Measurements from ENCODE around the gene CAPN5.

CAPN5 gene

DNA sequence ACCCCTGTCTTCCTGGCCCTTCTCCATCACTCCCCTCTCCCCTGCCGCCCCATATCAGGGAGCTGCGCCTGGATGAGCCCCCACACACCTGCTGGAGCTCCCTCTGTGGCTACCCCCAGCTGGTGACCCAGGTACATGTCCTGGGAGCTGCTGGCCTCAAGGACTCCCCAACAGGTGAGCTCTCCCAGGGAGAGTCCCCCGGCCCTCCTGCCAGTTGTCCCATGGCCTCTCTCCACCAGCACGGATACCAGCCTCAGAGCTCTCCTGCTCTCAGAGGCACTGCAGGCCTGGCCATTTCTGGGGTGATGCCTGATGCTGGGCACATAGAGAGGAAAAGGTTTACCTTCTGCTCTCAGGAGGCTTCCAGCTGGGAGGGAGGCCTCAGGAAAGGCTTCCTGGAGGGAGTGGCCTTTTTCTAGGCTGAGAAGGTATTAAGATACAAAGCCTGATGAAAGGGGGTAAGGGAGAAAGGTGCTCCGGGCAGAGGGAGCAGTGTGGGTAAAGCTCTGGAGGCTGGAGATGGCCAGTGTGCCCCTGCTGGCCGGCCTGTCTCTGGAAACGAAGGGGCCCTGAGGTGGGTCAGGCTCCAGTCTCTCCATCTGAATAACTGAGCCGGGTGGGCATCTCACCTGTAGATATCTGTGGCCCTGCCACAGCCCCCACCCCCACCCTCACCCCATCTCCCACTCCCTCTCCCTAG lies 55.3 kb downstream of the CAPN5 start:
- no peak for DNase-seq

DNA sequence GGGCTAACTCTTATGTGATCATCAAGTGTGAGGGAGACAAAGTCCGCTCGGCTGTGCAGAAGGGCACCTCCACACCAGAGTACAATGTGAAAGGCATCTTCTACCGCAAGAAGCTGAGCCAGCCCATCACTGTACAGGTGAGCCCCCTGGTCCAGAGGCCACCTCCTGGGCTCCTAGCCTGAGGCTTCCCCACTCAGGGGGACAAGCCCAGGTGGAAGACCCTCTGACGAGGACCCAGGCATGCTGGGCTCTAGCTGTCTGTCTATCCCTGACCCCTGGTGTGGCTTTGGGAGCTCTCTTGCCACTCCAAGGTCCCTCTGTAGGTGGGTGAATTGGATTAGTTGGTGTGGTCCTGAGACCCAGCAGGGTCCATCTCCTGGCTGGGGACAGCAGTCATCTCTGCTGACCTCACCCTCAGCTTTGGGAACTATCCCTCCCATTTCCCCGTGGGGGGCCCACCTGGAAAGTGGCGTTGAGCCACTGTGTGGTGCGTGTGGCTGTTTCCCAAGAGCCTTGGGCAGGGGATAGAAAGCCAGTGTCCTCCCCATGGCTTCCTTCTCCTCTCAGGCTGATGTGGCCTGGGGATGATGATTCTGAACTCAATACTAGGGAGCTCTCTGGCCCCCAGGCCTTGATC lies 55.9 kb downstream of the CAPN5 start:
- no peak for DNase-seq

DNA sequence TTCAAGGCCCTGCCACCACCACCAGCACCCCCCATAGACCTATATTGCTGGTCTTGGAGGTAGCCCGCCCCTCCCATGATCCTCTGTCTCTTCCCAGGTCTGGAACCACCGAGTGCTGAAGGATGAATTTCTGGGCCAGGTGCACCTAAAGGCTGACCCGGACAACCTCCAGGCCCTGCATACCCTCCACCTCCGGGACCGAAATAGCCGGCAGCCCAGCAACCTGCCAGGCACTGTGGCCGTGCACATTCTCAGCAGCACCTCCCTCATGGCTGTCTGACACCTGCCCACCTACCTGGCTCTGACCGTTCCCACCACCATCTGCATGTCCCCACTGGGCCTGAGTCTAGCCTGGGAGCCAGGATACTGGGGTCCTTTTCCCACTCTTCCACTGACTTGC lies 56.8 kb downstream of the CAPN5 start:
- no peak for DNase-seq

DNA sequence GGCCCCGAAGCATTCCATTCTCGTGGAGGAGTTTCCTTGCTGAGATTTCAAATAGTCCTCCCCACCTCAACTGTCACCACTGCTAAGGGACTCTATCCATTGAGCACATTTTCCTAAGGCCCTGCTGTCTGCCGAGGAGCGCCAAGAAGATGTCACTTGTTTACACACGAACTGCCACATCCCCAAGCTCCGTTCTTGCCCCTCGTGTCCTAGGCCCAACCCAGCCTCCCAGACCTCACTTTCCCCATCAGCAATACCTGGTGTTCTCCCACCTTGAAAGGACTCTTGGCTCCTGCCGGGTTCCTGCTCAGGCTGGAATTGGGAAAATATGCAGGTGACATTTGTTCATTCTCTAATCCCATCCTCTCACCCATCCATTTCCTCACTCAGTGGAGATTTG lies 57.3 kb downstream of the CAPN5 start:
- no peak for DNase-seq

DNA sequence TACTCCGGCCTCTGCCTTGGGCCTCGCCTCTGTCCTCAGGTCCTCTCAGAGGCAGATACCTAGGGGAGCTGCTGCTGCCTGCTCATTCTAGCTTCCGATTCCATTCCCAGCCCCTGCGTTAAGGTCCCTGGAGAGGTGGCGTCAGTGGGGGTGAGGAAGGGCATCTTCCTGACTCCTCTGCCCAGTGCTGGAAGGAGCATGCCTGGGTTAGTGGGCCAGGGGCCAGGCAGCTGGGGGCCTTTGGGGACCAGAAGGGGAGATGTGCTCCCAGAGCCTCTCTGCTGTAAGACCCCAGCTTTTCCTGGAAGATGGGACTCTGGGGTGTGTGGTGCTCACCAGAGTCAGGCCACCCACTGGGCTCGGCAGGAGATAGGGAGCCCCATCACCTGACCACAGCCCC lies 57.7 kb downstream of the CAPN5 start:
- no peak for DNase-seq

DNA sequence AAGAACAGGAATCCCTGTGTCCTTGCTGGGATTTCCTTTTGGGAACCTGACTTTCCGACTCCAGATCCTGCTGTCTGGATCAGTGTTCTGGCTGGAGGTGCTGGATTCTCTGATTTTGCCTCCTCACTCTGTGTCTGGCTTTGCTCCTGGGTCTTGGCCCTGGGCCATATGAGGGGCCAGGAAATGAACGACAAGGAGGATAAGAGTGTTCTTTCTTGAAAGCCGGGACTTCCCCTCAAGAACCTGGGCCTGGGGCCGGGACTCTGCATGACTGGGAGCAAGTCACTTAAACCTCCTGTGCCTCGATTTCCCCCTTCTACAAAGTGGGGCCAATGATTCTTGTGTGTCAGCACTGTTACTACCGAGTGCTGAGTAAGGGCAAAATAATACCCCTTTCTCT lies 58.4 kb downstream of the CAPN5 start:
- DNase-seq, result no peak

DNA sequence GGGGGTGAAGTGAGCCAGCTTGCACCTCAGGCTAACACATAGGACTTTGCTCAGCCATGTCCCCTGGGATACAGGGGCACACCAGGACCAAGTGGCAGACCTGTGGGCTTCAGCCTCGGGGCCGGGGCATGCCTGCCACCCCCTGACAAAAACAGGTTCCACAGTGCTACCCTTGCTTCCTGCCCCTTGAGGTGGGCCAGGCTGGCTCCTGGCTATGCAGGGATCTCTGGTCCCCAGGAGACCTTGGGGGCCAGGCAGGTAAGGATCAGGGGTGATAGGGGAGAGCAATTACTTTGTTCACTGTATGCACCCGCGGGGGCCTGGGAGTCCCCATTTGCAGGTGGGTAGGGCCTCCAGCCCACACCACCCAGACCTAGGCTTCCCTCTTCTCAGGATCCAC lies 58.9 kb downstream of the CAPN5 start:
- DNase-seq, result no peak

DNA sequence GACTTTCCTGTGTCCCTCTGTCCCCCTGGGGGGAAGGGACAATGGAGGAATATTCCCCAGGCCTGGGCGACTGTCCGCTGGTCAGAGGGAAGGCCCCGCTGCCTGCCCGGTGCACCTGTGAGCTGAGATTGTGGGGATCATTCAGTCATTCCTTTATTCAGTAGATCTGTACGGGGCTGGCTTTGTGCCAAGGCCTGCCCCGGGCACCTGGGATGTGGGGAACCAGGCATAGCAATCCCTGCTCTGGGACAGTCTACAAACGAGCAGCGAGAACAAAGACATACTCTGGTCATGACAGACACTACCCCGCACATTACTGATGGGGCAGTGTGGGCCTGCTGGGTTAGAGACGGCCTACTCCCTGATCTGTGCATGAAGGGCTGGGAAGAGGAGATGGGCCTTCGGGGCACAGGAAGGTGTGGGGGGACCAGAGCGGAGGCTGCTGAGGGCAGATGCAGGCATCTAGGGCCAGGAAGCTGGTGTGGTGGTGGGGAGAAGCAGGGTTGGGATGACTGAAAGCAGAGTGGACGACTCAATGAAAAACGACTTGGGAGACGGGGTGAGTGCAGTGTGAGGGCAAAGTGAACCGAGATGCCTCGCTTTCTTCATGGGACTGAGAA lies 59.5 kb downstream of the CAPN5 start:
- DNase-seq, result peak; percentile 37

DNA sequence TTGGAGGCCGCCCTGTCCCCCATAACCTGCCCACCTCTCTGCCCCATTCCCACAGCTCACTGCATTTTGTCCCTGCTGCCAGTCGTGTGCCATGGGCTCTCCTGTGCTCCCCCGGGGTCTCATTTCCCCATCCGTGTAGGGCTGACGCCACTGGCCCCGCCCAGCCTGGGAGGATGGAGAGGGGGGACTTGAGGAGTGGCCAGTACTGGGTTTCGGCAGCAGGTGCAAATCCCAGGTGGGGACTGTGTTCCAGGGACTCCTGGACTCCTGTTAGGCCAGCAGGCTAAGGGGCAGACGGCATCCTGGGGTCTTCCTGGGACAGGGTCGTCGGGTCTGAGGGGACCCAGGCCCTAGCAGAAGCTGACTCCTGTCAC lies 60.1 kb downstream of the CAPN5 start:
- no peak for DNase-seq

DNA sequence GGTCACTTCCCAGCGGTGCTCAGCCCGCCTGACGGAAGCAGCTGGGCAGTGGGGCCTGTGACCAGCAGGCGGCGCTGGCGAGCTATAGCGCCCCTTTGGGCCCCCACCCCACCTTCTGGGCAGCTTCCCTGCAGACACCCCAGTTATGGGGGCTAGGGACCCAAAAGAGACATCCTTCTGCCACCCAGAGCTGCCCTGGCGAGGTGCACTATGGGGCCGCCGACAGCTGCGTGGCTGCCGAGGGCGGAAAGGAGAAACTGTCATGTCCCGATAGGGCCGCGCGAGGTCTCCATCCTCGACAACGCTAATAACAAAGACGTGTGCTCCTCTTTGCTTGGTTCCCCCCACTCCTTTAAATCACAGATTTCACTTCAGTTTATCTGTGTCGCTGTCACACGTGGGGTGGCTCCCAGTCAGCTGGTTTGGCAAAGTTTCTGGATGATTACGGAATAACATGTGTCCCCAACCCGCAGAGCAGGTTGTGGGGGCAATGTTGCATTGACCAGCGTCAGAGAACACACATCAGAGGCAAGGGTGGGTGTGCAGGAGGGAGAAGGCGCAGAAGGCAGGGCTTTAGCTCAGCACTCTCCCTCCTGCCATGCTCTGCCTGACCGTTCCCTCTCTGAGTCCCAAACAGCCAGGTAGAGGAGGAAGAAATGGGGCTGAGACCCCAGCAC lies 60.6 kb downstream of the CAPN5 start:
- peak; percentile 87 for DNase-seq

DNA sequence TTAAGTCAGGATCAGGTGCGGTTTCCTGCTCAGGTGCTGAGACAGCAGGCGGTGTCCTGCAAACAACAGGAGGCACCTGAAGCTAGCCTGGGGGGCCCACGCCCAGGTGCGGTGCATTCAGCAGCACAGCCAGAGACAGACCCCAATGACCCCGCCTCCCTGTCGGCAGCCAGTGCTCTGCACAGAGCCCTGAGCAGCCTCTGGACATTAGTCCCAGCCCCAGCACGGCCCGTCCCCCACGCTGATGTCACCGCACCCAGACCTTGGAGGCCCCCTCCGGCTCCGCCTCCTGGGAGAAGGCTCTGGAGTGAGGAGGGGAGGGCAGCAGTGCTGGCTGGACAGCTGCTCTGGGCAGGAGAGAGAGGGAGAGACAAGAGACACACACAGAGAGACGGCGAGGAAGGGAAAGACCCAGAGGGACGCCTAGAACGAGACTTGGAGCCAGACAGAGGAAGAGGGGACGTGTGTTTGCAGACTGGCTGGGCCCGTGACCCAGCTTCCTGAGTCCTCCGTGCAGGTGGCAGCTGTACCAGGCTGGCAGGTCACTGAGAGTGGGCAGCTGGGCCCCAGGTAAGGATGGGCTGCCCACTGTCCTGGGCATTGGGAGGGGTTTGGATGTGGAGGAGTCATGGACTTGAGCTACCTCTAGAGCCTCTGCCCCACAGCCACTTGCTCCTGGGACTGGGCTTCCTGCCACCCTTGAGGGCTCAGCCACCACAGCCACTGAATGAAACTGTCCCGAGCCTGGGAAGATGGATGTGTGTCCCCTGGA lies 61.3 kb downstream of the CAPN5 start, which contains the start of gene MYO7A:
TSS of gene MYO7A (plus strand) at position 327 of the 772 bp plus-strand sequence. CDS start 2,389 bp downstream, outside the sequence.
- peak; percentile 94 for DNase-seq

DNA sequence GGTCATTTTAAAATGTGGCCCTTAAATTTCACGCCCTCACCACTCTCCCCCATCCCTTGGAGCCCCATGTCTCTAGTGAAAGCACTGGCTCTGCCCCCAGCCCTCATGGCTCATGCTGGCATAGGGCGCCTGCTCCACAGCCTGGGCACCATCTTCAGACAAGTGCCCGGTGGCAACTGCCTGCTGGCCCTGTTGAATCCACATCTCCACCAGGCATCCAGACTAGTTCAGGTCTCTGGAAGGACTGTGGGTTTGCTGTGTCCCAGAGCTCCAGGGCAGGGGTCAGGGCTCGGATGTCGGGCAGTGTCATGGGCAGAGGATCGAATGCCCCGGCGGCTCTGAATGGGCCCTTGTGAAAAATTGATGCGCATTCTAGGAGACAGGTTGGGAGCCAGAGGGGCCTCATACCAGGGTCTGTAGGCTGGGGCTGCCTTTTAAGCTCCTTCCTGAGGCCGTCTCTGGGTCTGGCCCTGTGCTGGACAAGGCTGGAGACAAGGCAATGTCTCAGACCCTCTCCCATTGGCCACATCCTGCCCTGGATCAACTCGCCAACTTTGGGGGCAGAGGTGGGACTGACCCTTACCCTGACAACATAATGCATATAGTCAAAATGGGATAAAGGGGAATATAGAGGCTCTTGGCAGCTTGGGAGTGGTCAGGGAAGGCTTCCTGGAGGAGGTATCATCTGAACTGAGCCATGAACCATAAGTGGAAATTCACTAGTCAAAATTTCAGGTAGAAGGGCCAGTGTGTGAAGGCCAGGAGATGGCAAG lies 62.5 kb downstream of the CAPN5 start:
- no peak for DNase-seq

DNA sequence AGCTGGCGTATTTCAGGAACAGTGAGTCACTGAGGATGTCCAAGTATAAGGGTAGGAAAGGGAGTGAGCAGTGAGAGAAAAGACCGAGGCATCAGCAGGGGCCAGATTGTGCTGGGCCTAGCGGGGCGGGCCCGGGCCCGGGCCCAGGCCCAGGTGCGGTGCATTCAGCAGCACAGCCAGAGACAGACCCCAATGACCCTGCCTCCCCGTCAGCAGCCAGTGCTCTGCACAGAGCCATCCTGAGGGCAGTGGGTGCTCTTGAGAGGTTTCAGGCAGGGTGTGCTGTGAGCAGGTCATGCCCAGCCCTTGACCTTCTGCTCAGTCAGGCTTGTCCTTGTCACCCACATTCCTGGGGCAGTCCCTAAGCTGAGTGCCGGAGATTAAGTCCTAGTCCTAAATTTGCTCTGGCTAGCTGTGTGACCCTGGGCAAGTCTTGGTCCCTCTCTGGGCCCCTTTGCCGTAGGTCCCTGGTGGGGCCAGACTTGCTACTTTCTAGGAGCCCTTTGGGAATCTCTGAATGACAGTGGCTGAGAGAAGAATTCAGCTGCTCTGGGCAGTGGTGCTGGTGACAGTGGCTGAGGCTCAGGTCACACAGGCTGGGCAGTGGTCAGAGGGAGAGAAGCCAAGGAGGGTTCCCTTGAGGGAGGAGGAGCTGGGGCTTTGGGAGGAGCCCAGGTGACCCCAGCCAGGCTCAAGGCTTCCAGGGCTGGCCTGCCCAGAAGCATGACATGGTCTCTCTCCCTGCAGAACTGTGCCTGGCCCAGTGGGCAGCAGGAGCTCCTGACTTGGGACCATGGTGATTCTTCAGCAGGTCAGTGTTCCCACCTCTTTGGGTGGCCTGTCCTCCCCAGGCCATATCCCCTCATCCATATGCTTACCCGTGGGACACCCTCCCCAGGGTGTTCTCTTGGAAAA lies 63.3 kb downstream of the CAPN5 start:
- DNase-seq, result no peak

DNA sequence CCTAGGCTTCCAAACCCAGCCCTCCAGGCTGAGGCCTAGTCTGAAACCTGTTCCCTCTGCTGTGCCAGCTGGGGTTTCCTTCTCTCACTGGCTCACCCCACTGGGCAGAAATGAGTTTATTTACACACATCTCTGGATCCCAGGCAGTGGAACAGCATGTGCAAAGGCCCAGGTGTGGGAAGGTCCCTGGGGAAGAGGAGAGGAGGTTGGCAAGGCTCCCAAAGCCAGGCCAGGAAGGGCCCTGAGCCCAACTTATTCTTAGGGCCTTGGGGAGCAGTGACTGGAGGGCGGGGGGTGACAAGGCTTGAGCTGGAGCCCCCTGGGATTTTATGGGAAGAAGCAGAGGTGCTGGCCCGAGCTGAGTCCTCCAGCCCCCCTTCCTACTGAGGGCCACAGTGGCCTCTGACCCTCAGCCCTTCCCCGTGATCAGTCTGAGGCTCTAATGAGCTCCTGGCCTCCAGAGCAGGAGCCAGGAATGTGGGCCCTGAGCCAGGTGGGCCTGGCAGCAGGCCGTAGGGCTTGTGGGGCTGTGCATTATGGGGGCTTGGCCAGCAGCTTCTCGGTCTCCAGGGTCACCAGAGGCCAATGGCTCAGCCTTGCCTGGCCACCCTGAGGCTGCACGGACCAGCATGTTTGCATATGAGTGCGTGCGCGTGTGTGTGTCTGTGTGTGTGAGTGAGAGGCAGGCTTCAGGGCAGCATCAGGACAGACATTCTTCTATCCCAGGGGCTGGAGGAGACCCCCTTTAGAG lies 64.2 kb downstream of the CAPN5 start:
- DNase-seq, result no peak

DNA sequence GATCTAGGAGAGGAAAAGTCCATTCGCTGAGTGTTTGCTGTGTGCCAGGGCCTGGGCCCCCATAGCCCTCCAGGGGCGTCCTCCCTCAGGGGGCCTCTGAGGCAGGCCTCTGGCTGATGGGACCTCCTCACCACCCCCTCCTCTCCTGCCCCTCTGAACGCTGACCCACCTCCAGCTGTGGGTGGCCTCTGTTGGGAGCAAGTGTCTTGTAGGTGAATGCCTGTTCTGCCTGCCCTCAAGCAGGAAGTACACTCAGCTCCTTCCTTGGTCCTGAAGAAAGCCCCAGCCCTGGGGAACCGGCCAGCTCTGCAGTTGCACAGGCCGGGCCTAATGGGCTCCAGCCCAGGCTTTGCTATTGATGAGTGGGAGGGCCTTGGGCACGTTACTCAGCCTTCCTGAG lies 64.8 kb downstream of the CAPN5 start:
- peak; percentile 27 for DNase-seq

DNA sequence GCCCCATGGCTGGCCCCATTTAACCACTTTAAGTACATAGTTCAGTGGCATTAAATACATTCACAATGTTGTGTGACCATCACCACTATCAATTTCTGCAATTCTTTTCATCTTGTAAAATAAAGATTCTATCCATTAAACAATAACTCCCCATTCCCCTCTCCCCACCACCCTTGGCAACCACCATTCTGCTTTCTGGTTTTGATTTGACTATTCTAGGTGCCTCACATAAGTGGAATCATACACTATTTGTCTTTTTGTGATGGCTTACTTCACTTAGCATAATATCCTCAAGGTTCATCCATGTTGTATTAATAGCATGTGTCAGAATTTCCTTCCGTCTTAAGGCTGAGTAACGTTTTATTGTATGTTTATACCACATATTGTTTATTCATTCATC lies 68.3 kb downstream of the CAPN5 start:
- DNase-seq, result no peak

DNA sequence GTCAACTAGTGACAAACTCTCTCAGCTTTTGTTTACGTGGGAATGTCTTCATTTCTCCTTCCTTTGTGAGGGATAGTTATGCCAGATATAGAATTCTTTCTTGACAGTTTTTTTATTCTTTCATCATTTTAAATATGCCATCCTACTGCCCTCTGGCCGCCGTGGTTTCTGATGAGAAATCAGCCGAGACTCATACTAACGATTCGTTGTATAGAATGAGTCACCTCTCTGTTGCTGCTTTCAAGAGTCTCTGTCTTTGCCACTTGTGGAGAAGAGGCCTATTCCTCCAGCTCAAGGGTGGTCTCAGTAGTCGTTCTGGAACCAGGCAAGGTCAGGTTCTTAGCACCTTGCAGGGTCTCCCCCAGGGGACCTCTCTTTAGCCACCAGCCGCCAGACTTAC lies 69.3 kb downstream of the CAPN5 start:
- DNase-seq, result no peak

DNA sequence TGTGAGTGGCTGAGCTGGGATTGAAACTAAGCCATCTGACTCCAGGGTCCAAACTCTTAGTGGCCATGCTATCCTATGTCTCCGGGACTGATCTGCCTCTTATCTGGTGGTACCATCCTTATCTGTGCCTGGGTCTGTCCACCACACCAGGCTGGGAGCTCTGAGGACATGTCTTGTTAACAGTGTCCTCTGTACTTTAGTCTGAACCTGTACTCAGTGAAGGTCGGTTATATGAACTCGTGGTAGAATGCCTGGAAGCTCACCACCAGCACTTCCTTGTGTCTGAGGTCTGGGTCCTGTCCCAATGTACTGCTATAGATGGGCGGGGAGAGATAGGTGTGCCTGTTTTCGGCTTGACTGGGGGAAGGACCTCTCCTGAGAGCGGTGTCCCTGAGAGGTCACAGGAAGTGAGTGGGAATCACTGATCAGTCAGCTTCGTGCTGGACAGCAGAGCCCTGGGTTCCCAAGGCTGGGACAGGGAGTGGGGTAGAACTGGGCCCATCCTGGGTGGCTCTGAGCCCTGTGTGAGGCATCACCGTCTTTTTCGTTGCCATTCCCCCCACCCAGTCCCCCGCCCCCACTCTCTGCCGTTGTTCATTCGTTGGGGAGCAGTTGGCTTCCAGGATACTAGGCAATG lies 70.1 kb downstream of the CAPN5 start:
- no peak for DNase-seq

DNA sequence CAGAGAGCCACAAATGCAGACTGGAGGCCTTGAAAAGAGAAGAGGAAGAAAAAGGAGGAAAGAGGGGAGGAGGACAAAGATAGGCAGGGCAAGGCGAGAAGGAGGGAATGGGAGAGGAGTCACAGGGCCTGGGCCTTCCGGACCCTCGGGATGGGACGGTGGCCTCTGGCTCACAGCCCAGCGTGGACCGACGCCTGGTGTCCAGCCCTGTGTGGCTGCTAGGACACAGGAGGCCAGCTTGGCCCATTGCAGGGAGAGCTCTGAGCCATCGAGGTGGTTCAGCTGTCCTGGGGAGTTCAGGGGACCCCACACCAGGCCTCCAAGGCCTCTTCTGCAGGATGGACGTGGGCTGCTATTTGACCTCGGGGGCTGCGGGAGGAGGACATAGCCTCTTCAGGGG lies 70.7 kb downstream of the CAPN5 start:
- no peak for DNase-seq

DNA sequence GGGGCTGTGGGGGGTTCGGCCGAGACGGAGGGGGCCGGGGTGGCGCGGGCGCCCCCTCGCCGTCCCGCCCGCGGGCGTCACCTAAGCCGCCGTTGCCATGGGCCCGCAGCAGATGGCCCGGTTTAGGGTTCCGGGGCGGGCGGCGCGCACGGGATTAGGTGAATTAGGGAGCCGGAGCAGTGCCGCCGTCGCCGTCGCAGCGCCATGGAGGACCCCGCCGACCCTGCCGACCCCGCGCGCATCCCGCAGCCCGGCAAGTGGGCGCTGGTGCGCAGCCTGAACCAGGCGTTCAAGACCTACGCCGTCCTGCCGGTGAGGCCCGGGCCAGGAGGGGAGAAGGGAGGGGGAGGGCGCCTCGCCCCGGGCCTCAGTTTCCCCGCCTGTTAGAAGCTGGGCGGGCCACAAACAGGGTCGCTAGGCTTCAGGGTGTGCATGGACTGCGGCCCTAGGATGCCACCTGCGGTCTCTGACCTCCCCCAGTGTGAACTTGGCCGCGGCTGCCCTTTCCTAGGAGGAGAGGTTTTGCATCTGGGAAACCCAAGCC lies 71.4 kb downstream of the CAPN5 start:
- no peak for DNase-seq

Measured in RPMI8226 (cell line).